Parathyroid adenoma (tissue), 2 donors: ENCODE measurements around the gene STPG2.

Source experiments
- H2AFZ ChIP-seq: fragments of 300-600 bp; sonication (generic); one replicate; pipeline ENCODE4 v1.7.0; 2017; ENCODE audit warnings: antibody characterized with exemption, mild to moderate bottlenecking
- H3K27ac ChIP-seq: fragments of 300-600 bp; sonication (generic); one replicate; pipeline ENCODE4 v1.7.0; 2017
- H3K27me3 ChIP-seq: fragments of 300-600 bp; sonication (generic); one replicate; pipeline ENCODE4 v1.7.0; 2017; ENCODE audit warnings: low read length; ENCODE audit not compliant: control insufficient read depth, insufficient read depth
- H3K36me3 ChIP-seq: fragments of 300-600 bp; sonication (generic); one replicate; pipeline ENCODE4 v1.7.0; 2017; ENCODE audit warnings: low read length; ENCODE audit not compliant: control insufficient read depth, insufficient read depth
- H3K4me1 ChIP-seq: fragments of 300-600 bp; sonication (generic); one replicate; pipeline ENCODE4 v1.7.0; 2017; ENCODE audit warnings: control low read depth
- H3K4me2 ChIP-seq: fragments of 300-600 bp; sonication (generic); one replicate; pipeline ENCODE4 v1.7.0; 2017; ENCODE audit warnings: low read length
- H3K4me3 ChIP-seq: fragments of 300-600 bp; sonication (generic); one replicate; pipeline ENCODE4 v1.7.0; 2017; ENCODE audit warnings: low read depth, low read length
- H3K79me2 ChIP-seq: fragments of 300-600 bp; sonication (generic); one replicate; pipeline ENCODE4 v1.7.0; 2017; ENCODE audit warnings: control low read depth
- H3K9ac ChIP-seq: fragments of 300-600 bp; sonication (generic); one replicate; pipeline ENCODE4 v1.7.0; 2017; ENCODE audit warnings: mild to moderate bottlenecking
- H3K9me3 ChIP-seq: fragments of 300-600 bp; sonication (generic); one replicate; pipeline ENCODE4 v1.7.0; 2017; ENCODE audit warnings: low read length; ENCODE audit not compliant: control insufficient read depth
- CTCF ChIP-seq: fragments of 300-600 bp; sonication (generic); IDR thresholded peaks from one replicate; pipeline ENCODE4 v1.7.0; 2017; ENCODE audit warnings: antibody characterized with exemption, mild to moderate bottlenecking
- donor health status: primary hyperparathyroidism.

STPG2 gene

GRCh38 chr4:98030059-98030458, 113.2 kb downstream of the STPG2 start:
- Histone ChIP-seq H3K4me3 (no peak overlapping the region), H3K9me3 (no peaks in the 10 kb centered on the region), H3K4me1 (no peaks in the 10 kb centered on the region), H3K9ac (no peak overlapping the region), H3K79me2 (no peaks in the 10 kb centered on the region), H3K36me3 (no peaks in the 10 kb centered on the region), H3K4me2 (no peak overlapping the region), H2AFZ (no peak overlapping the region), H3K27me3 (no peaks in the 10 kb centered on the region), H3K27ac (no peak overlapping the region)
- TF ChIP-seq CTCF, result no peak

GRCh38 chr4:98027827-98028226, 115.4 kb downstream of the STPG2 start:
- Histone ChIP-seq H3K36me3 (no peaks in the 10 kb centered on the region), H3K4me1 (no peaks in the 10 kb centered on the region), H2AFZ (no peak overlapping the region), H3K9me3 (no peaks in the 10 kb centered on the region), H3K9ac (no peak overlapping the region), H3K4me2 (no peak overlapping the region), H3K4me3 (no peak overlapping the region), H3K27me3 (no peaks in the 10 kb centered on the region), H3K79me2 (no peaks in the 10 kb centered on the region), H3K27ac (no peak overlapping the region)
- TF ChIP-seq CTCF, result no peak

- Histone ChIP-seq H3K9me3 (no peaks in the 10 kb centered on the region), H3K4me1 (no peaks in the 10 kb centered on the region), H3K4me2 (no peak overlapping the region), H2AFZ (no peak overlapping the region), H3K4me3 (no peak overlapping the region), H3K36me3 (no peaks in the 10 kb centered on the region), H3K9ac (no peak overlapping the region), H3K27me3 (no peaks in the 10 kb centered on the region), H3K79me2 (no peaks in the 10 kb centered on the region), H3K27ac (no peak overlapping the region)
- no peak for TF ChIP-seq CTCF
Measured at GRCh38 chr4:98026362-98026761, 116.9 kb downstream of the STPG2 start.

- no peaks in the 10 kb centered on the region for H3K27me3 ChIP-seq
- H3K27ac ChIP-seq, result no peak overlapping the region
- H3K9me3 ChIP-seq, result no peaks in the 10 kb centered on the region
- no peaks in the 10 kb centered on the region for H3K4me1 ChIP-seq
- no peaks in the 10 kb centered on the region for H3K79me2 ChIP-seq
- TF ChIP-seq CTCF, result no peak
- H3K9ac ChIP-seq, result no peak overlapping the region
- H2AFZ ChIP-seq, result no peak overlapping the region
- H3K4me3 ChIP-seq, result no peak overlapping the region
- H3K36me3 ChIP-seq, result no peaks in the 10 kb centered on the region
- no peak overlapping the region for H3K4me2 ChIP-seq
Measured at GRCh38 chr4:98006814-98007412, 136.4 kb downstream of the STPG2 start.

GRCh38 chr4:98006060-98006459, 137.2 kb downstream of the STPG2 start:
- Histone ChIP-seq H3K4me2 (no peak overlapping the region), H3K9me3 (no peaks in the 10 kb centered on the region), H3K36me3 (no peaks in the 10 kb centered on the region), H3K27me3 (no peaks in the 10 kb centered on the region), H3K9ac (no peak overlapping the region), H2AFZ (no peak overlapping the region), H3K79me2 (no peaks in the 10 kb centered on the region), H3K27ac (no peak overlapping the region), H3K4me1 (no peaks in the 10 kb centered on the region), H3K4me3 (no peak overlapping the region)
- no peak for TF ChIP-seq CTCF
